SHP77 (cell line): ENCODE measurements around the gene HOXB3.
A peak's percentile ranks its signal among the peaks of the same experiment; 100 is the strongest.

Experiments
- DNase-seq, 2 experiments: peaks; one replicate each; lab custom pipeline; 2025; lab: John Stamatoyannopoulos, UW

Gene HOXB3

GRCh38 chr17:48597778-48598631 lies 8.0 kb upstream of the HOXB3 start:
- DNase-seq, result peak; percentile 29 to 48

GRCh38 chr17:48597528-48597777 lies 7.4 kb upstream of the HOXB3 start:
- no peak for DNase-seq

GRCh38 chr17:48596735-48597527 lies 6.9 kb upstream of the HOXB3 start:
- DNase-seq, result no peak

DNA sequence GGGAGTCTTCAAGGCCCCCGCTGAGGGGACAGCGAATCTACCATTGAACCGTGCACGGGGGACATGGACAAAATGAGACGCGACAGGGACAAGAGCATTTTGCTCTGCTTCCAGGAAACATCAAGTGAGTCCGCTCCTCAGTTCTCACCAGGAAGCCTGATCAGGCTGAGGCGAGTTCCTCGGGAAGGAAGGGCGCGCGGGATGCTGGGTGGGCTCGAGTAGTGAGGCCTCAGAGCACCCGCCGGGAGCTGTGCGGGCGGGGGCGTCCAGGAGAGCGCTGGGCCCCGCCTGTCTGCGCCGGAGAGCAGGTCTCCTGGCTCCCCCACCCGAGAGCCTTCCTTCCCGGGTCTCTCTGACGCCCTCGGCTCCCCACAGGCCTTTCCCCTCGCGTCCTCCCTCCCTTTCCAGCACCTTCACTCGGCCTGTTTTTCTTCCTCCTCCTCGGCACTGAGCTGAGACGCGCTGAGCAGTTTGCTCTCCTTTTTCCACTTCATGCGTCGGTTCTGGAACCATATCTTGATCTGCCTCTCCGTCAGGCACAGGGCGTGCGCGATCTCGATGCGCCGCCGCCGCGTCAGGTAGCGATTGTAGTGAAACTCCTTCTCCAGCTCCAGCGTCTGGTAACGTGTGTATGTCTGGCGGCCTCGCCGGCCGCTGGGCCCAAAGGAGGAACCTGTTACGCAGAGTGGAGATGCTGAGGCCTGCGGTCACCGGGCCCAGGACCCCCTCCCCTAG lies 6.1 kb upstream of the HOXB3 start:
- no peak for DNase-seq

GRCh38 chr17:48595278-48595999 lies 5.4 kb upstream of the HOXB3 start:
- DNase-seq, result no peak

DNA sequence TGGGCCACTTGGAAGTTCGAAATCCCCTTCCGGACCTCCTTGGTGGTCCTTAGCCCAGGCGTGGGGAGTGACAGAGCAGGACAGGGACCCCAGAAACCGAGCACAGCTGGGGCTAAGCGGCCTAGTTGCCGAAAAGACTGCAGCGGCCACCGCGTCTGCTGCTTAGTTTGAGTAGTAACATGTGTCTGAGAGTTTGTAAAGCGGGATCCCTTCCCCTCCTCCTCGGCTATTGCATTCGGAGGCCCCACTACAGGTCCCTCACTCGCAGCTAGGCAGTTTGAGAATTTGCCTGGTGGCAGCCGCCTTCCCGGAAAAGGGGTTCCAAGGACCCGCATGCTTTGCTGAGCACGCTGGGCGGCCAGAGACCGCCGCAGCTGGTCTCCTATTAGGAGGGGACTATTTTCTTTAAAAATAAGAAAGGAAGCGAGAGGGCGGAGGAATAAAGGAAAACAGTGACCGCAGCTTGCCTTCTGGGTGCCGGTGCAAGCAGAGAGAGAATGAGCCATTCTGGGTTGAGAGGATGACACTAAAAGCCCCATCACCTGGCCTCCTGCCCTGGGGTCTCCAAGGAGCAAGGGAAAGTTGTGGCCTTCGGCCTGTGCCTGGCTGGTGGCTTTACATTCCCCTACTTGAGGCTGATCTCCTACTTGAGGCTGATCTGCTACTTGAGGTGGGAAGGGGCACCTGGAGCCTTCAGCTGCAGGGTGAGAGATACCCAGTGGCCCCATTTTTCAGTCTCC lies 4.7 kb upstream of the HOXB3 start:
- DNase-seq, result no peak

DNA sequence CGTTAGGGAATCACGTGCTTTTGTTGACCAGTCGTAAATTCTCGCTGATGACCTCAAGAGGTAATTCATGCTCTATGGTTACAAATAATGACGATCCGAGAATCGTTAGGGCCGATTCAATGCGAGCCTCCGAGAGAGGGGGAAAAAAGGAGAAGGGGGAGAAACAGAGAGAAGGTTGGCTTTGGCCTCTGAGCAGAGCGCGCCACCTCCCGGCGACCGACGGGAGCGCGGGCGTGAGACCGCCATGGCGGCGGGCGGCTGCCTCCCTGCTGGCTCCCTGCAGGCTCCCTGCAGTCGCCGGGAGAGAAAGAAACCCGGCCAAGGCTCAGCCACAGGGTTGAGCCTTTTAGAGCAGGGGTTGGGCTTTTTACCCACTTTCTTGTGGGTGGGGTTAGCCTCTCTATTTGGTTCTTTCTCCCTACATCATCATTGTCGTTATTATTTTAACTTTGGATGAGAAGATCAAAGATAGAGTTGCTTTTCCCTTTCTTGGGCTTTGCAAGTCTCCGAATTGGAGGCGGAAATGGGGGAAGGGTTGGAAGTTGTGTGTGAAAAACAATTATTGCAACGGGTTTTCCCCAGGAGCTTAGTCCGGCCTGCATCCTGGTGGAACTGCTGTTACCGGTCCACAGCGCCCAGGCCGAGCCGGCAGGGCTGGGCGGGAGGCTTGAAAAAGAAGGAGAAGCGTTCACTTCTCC lies 3.9 kb upstream of the HOXB3 start:
- DNase-seq, result peak; percentile 95 to 99

DNA sequence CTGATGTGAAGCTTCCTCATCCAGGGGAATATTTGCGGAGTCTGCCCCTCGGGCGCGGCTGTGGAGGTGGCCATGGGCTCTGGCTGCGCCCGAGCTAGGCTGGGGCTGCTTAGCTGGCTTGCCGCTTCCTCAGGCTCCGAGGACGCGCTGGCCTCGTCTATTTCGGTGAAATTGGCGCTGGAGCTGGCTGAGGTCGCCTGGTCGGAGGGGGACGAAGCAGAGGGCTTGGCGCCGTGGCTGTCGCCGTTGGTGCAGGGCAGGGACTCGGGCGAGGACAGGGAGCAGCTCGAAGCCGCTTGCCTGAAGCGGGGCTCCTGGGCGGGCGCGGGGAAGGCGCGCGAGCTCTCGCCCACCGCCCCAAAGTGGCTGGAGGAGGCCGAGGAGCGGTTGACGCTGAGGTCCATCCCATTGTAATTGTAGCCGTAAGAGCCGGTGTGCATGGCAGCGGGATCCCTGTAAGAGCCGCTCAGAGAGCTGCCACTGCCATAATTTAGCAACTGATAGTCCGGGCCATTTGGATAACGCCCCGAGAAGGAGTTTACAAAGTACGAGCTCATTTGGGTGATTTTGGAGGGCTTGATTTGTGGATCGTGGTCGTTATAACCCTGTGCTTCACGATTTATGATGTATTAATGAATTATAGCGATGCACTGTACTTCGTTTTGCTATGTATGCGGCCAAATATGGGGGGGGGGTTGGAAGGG lies 3.2 kb upstream of the HOXB3 start, which contains the start of gene HOXB5:
Gene HOXB5 (minus strand): TSS at position 654 of the 704 bp plus-strand sequence. CDS start 97 bp downstream, at position 557.
- peak; percentile 75 to 77 for DNase-seq

DNA sequence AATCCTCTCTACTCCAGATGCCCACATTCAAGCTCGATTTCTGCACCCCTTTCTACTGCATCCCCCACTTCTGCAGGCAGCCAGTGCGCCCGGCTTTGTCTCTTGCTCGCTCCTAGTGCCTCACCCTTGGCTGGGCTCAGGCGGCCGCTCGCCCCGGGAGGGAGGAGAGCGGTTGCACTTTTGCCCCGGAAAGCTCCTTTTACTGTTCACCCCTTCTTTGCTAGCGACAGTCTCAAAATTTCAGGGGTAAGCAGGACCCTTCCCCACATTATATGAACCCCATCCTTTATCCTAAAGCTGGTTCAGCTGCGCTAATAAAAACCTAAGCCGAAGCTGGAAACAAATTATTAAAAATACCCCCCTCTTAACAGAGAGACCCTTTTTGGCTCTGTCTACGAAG lies 2.5 kb upstream of the HOXB3 start:
- peak in 1 of 2 experiments; percentile 26 for DNase-seq

GRCh38 chr17:48592057-48592514 lies 2.0 kb upstream of the HOXB3 start:
- peak in 1 of 2 experiments; percentile 28 for DNase-seq

DNA sequence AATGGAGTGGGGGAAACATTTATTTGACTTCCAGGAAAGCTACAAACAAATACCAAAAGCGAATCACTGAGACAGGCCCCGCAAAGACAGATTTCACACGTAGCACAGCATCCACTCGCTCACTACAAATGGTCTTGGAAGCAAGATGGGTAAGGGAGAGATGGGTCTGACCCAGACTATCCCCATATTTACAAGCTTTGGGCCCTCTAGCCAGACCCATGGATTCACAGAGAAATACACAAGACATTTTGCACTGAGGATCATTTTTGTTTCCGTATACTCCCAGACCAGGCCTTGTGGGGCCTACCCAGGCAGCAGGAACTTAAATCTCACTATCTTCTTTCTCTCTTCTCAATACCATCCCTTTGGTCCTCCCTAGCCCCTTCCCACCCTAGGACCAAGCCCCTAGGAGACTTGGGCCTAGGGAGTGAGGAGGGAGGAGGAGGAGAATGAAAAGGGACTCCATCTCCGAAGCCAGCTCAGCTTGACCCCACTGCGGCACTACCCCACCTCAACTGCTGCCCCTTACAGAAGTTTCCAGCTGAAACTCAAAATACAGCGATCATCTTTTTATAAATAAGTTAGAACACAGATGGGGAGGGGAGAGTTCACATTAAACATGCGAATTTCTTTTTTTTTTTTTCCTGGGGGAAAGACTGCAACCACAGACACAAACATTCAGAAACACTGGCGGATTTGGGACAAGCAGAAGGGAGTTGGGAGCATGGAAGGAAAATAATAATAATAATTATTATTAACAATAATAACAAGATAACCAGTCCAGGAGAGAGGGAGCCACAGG lies 1.4 kb upstream of the HOXB3 start:
- DNase-seq, result no peak

DNA sequence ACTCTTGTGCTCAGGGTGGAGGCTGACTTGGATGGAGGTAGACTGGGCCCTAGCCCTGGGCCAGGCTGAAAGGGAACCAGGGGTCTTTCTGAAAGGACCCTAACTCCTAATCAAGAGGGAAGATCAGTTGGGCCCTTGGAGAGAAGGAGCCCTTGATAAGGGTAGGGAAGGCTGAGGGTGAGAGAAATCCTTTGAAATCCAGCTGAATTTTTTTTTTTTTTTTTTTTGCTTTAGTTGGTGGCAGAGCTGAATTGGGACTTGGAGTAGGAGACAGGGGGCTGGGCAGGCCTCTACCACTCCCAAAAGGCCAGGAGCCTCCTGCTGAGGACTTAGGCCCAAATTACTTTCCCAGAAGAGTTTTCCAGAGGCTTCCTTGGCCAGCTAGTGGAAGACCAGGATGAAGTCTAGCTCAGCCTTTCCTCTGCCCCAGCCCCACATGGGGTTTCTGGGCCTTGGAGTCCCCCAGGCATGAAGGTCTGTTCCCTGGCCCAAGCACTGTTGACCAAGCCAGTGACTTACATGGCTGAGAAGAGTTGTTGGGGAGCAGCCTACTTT lies 643 bp upstream of the HOXB3 start:
- no peak for DNase-seq

- no peak for DNase-seq
Measured at GRCh38 chr17:48589060-48589830, 796 bp downstream of the HOXB3 start.

DNA sequence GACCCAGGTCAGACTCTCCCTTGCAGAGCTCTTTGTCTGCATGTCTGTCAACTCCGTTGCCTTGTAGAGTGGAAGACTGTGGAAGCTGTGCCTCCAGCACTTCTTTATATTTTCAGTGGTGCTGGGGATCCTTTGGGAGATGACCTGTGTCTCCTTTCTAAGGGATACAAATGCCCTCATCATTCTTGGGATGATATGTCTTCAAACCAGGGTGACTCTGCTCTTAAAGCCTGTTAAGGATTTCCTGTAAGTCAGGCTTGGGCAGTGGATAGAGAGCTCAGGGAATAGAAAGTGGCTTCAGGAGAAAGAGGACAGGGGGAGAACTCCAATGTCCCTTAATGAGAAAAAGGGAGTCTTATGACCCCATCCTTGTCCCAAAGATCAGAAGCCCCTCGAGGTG lies 1.5 kb downstream of the HOXB3 start:
- no peak for DNase-seq

DNA sequence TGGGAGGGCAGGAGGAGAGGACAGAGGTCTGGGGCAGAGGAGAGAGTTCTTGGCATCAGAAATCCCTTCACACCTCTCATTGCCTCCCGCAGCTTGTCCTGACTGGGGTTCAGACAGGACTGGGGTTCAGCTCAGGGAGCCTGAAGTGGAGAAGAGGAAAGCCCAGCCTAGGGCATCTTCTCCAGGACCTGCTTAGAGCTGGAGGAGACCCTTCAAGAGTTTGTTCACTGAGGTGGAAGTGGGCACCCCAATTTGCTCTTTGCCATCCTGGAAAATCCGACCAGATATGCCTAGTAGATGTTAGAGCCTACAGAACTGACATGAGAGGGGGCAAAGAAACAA lies 2.0 kb downstream of the HOXB3 start:
- DNase-seq, result no peak

DNA sequence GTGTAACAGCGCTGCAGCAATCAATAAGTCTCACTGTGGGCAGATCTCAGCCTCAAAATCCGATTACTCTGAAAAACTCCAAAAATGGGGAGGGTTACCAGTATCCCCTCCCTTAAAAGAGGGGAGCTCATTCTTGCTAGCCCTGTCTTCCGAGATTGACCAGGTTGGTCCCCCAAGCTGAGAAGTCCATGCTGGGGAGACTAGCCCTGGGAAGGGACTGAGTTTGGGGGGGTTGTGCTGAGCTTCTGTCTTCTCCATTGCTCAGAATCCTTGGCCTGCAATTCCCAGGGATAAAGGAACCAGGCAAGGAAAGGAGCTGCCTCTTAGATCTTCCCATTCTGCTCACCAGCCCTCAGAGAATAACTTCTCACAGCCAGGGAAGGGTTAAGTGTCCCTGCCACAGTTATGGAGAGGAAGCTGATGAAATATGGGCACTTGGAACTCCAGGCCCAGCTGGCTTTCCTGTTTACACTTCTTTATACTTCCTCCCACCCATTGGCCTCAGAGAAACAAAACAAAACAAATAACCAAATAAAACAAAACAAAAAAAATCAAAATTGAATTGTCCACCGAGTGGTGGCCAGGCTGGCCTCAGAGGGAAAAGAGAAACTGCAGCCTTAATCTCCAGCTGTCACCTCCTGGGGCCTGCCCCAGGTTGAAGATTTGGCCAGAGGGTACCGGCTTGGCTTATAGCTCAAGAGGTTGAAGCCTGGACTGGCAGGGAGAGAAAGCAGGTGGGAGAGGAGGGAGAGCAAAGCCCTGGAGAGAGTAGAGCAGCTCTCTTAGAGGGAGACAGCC lies 2.6 kb downstream of the HOXB3 start:
- peak; percentile 93 to 95 for DNase-seq
